MM.1S (cell line): Measurements from ENCODE around the gene TBC1D8.

ENCODE experiments used
- DNase-seq: peaks from one replicate; pipeline ENCODE4 v3.0.0-alpha.2; 2015
- H2AFZ ChIP-seq: fragments of 300-600 bp; sonication (generic); 2 replicates; pipeline ENCODE4 v1.6.0; 2016; ENCODE audit warnings: antibody characterized with exemption, low read length
- H3F3A ChIP-seq: fragments of 300-600 bp; sonication (generic); 2 replicates; pipeline ENCODE4 v1.6.1; 2016; ENCODE audit warnings: mild to moderate bottlenecking, antibody characterized with exemption, low read length, moderate library complexity, mixed read lengths; ENCODE audit not compliant: insufficient read depth
- H3K27ac ChIP-seq: fragments of 300-600 bp; sonication (generic); 2 replicates; pipeline ENCODE4 v1.5.1; 2016; ENCODE audit warnings: mild to moderate bottlenecking, low read length
- H3K27me3 ChIP-seq: fragments of 300-600 bp; sonication (generic); replicated peaks from 2 replicates; pipeline ENCODE4 v1.6.0; 2016; ENCODE audit warnings: low read length; ENCODE audit not compliant: insufficient read depth
- H3K36me3 ChIP-seq: fragments of 300-600 bp; sonication (generic); replicated peaks from 2 replicates; pipeline ENCODE4 v1.6.1; 2016; ENCODE audit warnings: mild to moderate bottlenecking, low read length, mixed read lengths; ENCODE audit not compliant: insufficient read depth
- H3K4me1 ChIP-seq: fragments of 300-600 bp; sonication (generic); 2 replicates; pipeline ENCODE4 v1.6.1; 2016; ENCODE audit warnings: low read length, mixed read lengths
- H3K4me2 ChIP-seq: fragments of 300-600 bp; sonication (generic); 2 replicates; pipeline ENCODE4 v1.6.0; 2016; ENCODE audit warnings: low read depth, low read length
- H3K4me3 ChIP-seq: fragments of 300-600 bp; sonication (generic); 2 replicates; pipeline ENCODE4 v1.5.1; 2016; ENCODE audit warnings: low read length, mixed read lengths
- H3K79me2 ChIP-seq: fragments of 300-600 bp; sonication (generic); 2 replicates; pipeline ENCODE4 v1.6.1; 2016; ENCODE audit warnings: mixed run types, low read length, mixed read lengths
- H3K9ac ChIP-seq: fragments of 300-600 bp; sonication (generic); 2 replicates; pipeline ENCODE4 v1.6.1; 2016; ENCODE audit warnings: low read length, mixed read lengths
- H3K9me2 ChIP-seq: fragments of 300-600 bp; sonication (generic); replicated peaks from 2 replicates; pipeline ENCODE4 v1.6.1; 2016; ENCODE audit warnings: mild to moderate bottlenecking, low read length, mixed read lengths; ENCODE audit not compliant: insufficient read depth
- H3K9me3 ChIP-seq: fragments of 300-600 bp; sonication (generic); replicated peaks from 2 replicates; pipeline ENCODE4 v1.6.1; 2016; ENCODE audit warnings: mild to moderate bottlenecking, low read length, mixed read lengths; ENCODE audit not compliant: insufficient read depth
- H4K20me1 ChIP-seq: fragments of 300-600 bp; sonication (generic); 2 replicates; pipeline ENCODE4 v1.6.1; 2016; ENCODE audit warnings: mild to moderate bottlenecking, low read length, moderate library complexity, mixed read lengths; ENCODE audit not compliant: insufficient read depth
- CTCF ChIP-seq: fragments of 300-600 bp; sonication (generic); IDR thresholded peaks from 2 replicates; pipeline ENCODE4 v1.5.1; 2016; ENCODE audit warnings: antibody characterized with exemption, low read length, mixed read lengths
- EZH2 ChIP-seq: fragments of 300-600 bp; sonication (generic); optimal IDR thresholded peaks from 2 replicates; pipeline ENCODE3; 2017; ENCODE audit warnings: low read depth, mild to moderate bottlenecking, antibody characterized with exemption, low read length, mixed read lengths
- EZH2phosphoT487 ChIP-seq: fragments of 300-600 bp; sonication (generic); IDR thresholded peaks from 2 replicates; pipeline ENCODE4 v1.6.1; 2018; ENCODE audit warnings: antibody characterized with exemption, low read length

The TBC1D8 gene

GRCh38 chr2:101012706-101013181, 138.4 kb downstream of the TBC1D8 start:
- Histone ChIP-seq H3K4me3 (no peak overlapping the region), H3K79me2 (peaks cover 3% of the 10 kb centered on the region; the same call in 1 of the 2 replicates), H3K9me3 (no peaks in the 10 kb centered on the region), H3K36me3 (no peaks in the 10 kb centered on the region), H3K27ac (no peak overlapping the region), H3K9ac (no peak overlapping the region), H3F3A (peaks cover 19% of the 10 kb centered on the region), H2AFZ (no peak overlapping the region), H3K4me2 (no peak overlapping the region), H3K27me3 (no peaks in the 10 kb centered on the region), H3K9me2 (no peaks in the 10 kb centered on the region), H3K4me1 (no peaks in the 10 kb centered on the region), H4K20me1 (no peaks in the 10 kb centered on the region; the same call in 1 of the 2 replicates)
- peak; percentile 39 for DNase-seq
- peak; percentile 77 for TF ChIP-seq CTCF
- TF ChIP-seq EZH2 = no peak
- no peak for TF ChIP-seq EZH2phosphoT487

- TF ChIP-seq CTCF (no peak), EZH2 (no peak), EZH2phosphoT487 (no peak)
- H3F3A ChIP-seq = peaks cover 22% of the 10 kb centered on the region
- no peak overlapping the region for H3K4me3 ChIP-seq
Observed at GRCh38 chr2:101012054-101012705, 139.0 kb downstream of the TBC1D8 start.

DNA sequence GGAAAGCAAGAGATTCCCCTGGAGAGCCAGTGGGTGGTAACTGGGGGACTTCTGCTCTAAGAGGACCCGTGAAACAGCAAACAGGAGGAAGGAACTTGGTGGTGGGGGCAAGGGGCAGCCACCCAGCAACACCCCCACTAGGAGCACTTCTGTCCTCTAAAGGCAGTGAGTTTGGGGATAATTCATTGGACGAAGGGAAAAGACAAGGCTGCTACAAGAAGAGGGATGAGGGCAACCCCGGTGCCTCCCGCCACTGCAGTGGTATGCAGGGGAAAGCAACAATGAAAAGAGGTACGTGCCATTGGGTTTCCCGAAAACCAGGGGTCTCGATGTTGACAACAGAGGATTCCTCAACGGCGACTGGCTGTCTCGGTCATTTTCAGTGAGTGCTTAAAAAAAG, 140.0 kb downstream of the TBC1D8 start:
- no peak overlapping the region for H3K4me2 ChIP-seq

More at GRCh38 chr2:101012054-101012705, 139.0 kb downstream of the TBC1D8 start:
- no peak overlapping the region for H3K9ac ChIP-seq
- peaks cover 9% of the 10 kb centered on the region for H3K79me2 ChIP-seq
- H3K27ac ChIP-seq = no peak overlapping the region
- no peaks in the 10 kb centered on the region for H3K36me3 ChIP-seq
- H3K9me2 ChIP-seq = no peaks in the 10 kb centered on the region
- H2AFZ ChIP-seq = no peak overlapping the region
- H3K4me1 ChIP-seq = no peaks in the 10 kb centered on the region
- DNase-seq = no peak
- peaks cover 2% of the 10 kb centered on the region; the same call in 1 of the 2 replicates for H4K20me1 ChIP-seq
- H3K9me3 ChIP-seq = no peaks in the 10 kb centered on the region
- H3K4me2 ChIP-seq = no peak overlapping the region
- H3K27me3 ChIP-seq = no peaks in the 10 kb centered on the region

More for the DNA sequence above, 140.0 kb downstream of the TBC1D8 start:
- no peak overlapping the region for H2AFZ ChIP-seq
- TF ChIP-seq EZH2phosphoT487 = no peak
- TF ChIP-seq EZH2 = no peak
- no peak for TF ChIP-seq CTCF
- H3K4me3 ChIP-seq = no peak overlapping the region
- no peak for DNase-seq
- peaks cover 31% of the 10 kb centered on the region for H3F3A ChIP-seq
- H3K79me2 ChIP-seq = peaks cover 19% of the 10 kb centered on the region
- H3K36me3 ChIP-seq = peaks cover 8% of the 10 kb centered on the region; the same call in 1 of the 2 replicates
- H4K20me1 ChIP-seq = peaks cover 12% of the 10 kb centered on the region; the same call in 1 of the 2 replicates
- no peaks in the 10 kb centered on the region for H3K9me3 ChIP-seq
- H3K9ac ChIP-seq = no peak overlapping the region
- no peaks in the 10 kb centered on the region for H3K27me3 ChIP-seq
- no peaks in the 10 kb centered on the region for H3K9me2 ChIP-seq
- H3K27ac ChIP-seq = no peak overlapping the region
- no peaks in the 10 kb centered on the region for H3K4me1 ChIP-seq
